Lung (tissue), 12 donors: ENCODE results near the gene SIRT4. TPM values are rescaled to one million over a fixed set of nuclear protein-coding genes. Genes with fewer than 3 reads are reported as not detected.
A peak's percentile ranks its signal among the peaks of the same experiment; 100 is the strongest.

Experiments
- ATAC-seq: fragments of 200-7000 bp; cut with Tn5 transposase; one replicate; pipeline ENCODE4 v1.9.1; 2020; ENCODE audit warnings: moderate number of reproducible peaks; ENCODE audit not compliant: insufficient read depth, low FRiP score
- DNase-seq, 3 donors: peaks; one replicate each; pipeline ENCODE4 v3.0.0-alpha.2; 2013 to 2017
- H3K27ac ChIP-seq, 2 donors: one replicate each; pipeline ENCODE4 v1.5.1; 2013; ENCODE audit warnings: mild to moderate bottlenecking in 2 of 2, moderate library complexity in 2 of 2, control low read depth in 1 of 2, inconsistent platforms in 1 of 2, low read depth in 1 of 2, low read length in 1 of 2
- H3K27me3 ChIP-seq, 3 donors: one replicate each; pipeline ENCODE4 v1.5.1; 2013; ENCODE audit warnings: low read length in 2 of 3; ENCODE audit not compliant: control insufficient read depth in 3 of 3, insufficient read depth in 3 of 3
- H3K36me3 ChIP-seq, 4 donors: one replicate each; pipeline ENCODE4 v1.5.1; 2013; ENCODE audit warnings: low read length in 4 of 4, mild to moderate bottlenecking in 1 of 4, moderate library complexity in 1 of 4; ENCODE audit not compliant: control insufficient read depth in 4 of 4, insufficient read depth in 4 of 4
- H3K4me1 ChIP-seq, 5 donors: one replicate each; pipeline ENCODE4 v1.5.1; 2013; ENCODE audit warnings: low read length in 5 of 5, mild to moderate bottlenecking in 2 of 5, moderate library complexity in 1 of 5; ENCODE audit not compliant: control insufficient read depth in 5 of 5, insufficient read depth in 5 of 5
- H3K4me3 ChIP-seq: one replicate; pipeline ENCODE4 v1.5.1; 2013; ENCODE audit warnings: mild to moderate bottlenecking, control low read depth, moderate library complexity
- H3K9ac ChIP-seq, 2 donors: one replicate each; pipeline ENCODE4 v1.5.1; 2013; ENCODE audit warnings: low read length in 2 of 2, control low read depth in 1 of 2; ENCODE audit not compliant: insufficient read depth in 1 of 2
- H3K9me3 ChIP-seq, 4 donors: one replicate each; pipeline ENCODE4 v1.5.1; 2013; ENCODE audit warnings: low read length in 3 of 4, mild to moderate bottlenecking in 1 of 4, moderate library complexity in 1 of 4; ENCODE audit not compliant: control insufficient read depth in 4 of 4, insufficient read depth in 3 of 4
- CTCF ChIP-seq: IDR thresholded peaks from 2 replicates; pipeline ENCODE4 v1.5.1; 2012; ENCODE audit warnings: mild to moderate bottlenecking; ENCODE audit errors: control extremely low read depth, extremely low read depth
- WGBS, 2 donors: extraction: QIAGEN DNeasy Blood & Tissue Kit; methylation state at CpG; one replicate each; pipeline ENCODE4 v1.1.7; 2013; 5-methylcytosine and 5-hydroxymethylcytosine counted together
- polyA plus RNA-seq, 2 donors: library from polyadenylated mRNA; stranded (reverse); fragments of 200-250 nt; gene quantifications; one replicate each; pipeline ENCODE4 v1.2.1, GENCODE V29; 2013
- total RNA-seq, 2 donors: library from RNA; depleted of rRNA in 1 of 2; stranded (reverse); fragments of >200 nt in 1 of 2; gene quantifications; one replicate each; pipeline ENCODE4 v1.2.1, GENCODE V29; 2014 to 2021
- donor health status: control.
- donor health status: control.
- donor health status: Bipolar disorder and iron deficiency.
- donor health status: healthy.
- donor health status: DM: yes; HTN: yes; CAD: no.

Gene SIRT4
- total and polyA plus RNA-seq, 4 donors = 0.95 to 5.9 (median 1.7) TPM

DNA sequence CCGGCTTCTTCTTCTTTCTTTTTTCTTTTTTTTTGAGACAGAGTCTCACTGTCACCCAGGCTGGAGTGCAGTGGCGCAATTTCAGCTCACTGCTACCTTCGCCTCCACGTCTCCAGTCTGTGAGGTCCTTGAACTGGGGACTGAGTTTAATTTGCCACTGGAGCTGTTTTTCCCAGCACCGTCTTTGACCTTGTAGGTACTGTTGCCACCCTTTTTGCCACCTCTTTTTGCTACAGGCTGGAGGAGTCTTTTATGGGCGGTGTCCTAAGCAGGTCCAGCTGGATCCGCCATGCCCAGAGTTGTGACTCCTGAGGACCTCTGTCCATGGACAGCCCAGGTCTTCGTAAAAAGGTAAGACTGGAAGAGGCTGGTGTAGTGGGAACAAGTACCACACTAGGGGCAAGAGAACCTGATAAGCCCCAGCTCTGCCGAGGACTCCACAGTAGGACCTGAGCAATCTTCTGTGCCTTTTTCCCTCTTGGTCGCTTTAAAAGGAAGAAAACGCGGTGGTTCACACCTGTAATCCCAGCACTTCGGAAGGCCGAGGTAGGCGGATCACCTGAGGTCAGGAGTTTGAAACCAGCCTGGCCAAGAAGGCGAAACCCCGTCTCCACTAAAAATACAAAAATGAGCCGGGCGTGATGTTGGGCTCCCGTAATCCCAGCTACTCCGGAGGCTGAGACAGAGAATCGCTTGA lies 11.4 kb upstream of the SIRT4 start:
- H3K4me1 ChIP-seq = peaks cover 0 to 21% (median 1%) of the 10 kb centered on the region in 5 donors
- TF ChIP-seq CTCF = no peak
- H3K27ac ChIP-seq = peak overlapping the region; percentile 62 to 98
- no peaks in the 10 kb centered on the region for H3K9me3 ChIP-seq
- no peaks in the 10 kb centered on the region for H3K36me3 ChIP-seq
- no peak for ATAC-seq
- DNase-seq = peak; percentile 23 to 40 (median 29)
- no peaks in the 10 kb centered on the region for H3K27me3 ChIP-seq
- WGBS, 2 donors = 22 to 23% methylated on average over 22 of the region's 22 CpGs
- peak overlapping the region; percentile 7 to 100 for H3K9ac ChIP-seq
- H3K4me3 ChIP-seq = no peak overlapping the region

DNA sequence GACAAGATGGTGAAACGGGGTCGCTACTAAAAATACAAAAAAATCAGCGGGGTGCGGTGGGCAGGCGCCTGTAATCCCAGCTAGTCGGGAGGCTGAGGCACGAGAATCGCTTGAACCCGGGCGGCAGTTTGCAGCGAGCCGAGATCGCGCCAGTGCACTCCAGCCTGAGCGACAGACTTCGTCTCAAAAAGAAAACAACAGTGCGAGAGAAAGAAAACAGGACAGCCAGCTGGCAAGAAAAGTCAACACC lies 9.8 kb upstream of the SIRT4 start:
- no peaks in the 10 kb centered on the region for H3K9me3 ChIP-seq
- TF ChIP-seq CTCF = no peak
- DNase-seq (no peak), ATAC-seq (no peak)
- H3K27ac ChIP-seq = peak overlapping the region; percentile 97 to 98
- 0 to 1% methylated on average over 17 of the region's 17 CpGs for WGBS, 2 donors
- peaks cover 0 to 21% (median 0%) of the 10 kb centered on the region in 5 donors for H3K4me1 ChIP-seq
- H3K36me3 ChIP-seq = no peaks in the 10 kb centered on the region
- no peaks in the 10 kb centered on the region for H3K27me3 ChIP-seq
- H3K9ac ChIP-seq = peak overlapping the region; percentile 98 to 100
- peak overlapping the region; percentile 45 for H3K4me3 ChIP-seq

DNA sequence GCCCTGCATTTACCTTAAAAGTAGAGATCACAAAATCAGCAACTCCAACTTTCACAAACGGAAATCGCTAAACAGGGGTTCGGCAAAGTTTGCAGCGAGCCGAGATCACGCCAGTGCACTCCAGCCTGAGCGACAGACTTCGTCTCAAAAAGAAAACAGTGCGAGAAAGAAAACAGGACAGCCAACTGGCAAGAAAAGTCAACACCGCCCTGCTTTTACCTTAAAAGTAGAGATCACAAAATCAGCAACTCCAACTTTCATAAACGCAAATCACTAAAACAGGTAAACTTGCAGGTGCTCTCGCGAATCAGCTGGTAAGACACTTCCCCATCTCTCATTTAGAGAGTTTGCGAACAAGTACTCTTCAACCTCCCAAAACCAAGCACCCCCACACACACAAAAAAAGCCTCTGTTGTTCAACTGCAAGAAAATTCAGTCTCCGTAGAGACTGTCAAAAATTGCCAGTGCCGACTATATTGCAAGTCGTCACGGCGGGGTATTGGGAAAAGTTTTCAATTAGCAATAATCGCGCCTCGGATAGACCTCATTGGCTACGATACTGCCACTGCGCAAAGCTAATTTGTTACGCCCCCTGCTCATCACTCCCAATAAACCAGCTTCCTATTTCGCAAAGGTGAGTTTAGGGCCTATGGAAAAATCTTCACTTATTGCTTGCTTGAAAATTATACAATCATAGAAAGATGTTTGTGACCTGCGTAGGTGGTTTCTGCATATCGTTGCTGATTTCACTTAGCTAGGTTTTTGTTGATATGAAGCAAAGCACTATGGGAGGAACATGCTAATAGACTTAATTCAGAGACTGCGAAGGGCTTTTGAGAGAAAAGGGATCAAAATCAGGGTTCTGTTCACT lies 9.2 kb upstream of the SIRT4 start, which contains the start of gene RNU4-1:
TSS of gene RNU4-1 (minus strand) at position 577 of the 871 bp plus-strand sequence.
- Histone ChIP-seq H3K9me3 (no peaks in the 10 kb centered on the region), H3K27ac (peak within 1 kb of the TSS; percentile 97 to 98), H3K4me1 (peaks cover 0 to 21% (median 0%) of the 10 kb centered on the region in 5 donors), H3K4me3 (peak within 1 kb of the TSS; percentile 45), H3K27me3 (no peaks in the 10 kb centered on the region), H3K36me3 (no peaks in the 10 kb centered on the region), H3K9ac (peak within 1 kb of the TSS; percentile 98 to 100)
- WGBS, 2 donors = 1% methylated on average over 29 of the region's 29 CpGs
- DNase-seq (peak; percentile 86 to 97 (median 94)), ATAC-seq (peak; percentile 34)
- TF ChIP-seq CTCF = no peak
